ENCODE data around the gene SPATA31C1.
"Not testable (repeated sequence)": the region's sequence is repeated elsewhere in the genome, so short reads cannot be mapped to it uniquely, and the experiment has no call there.

- TF ChIP-seq, protein P1, sequence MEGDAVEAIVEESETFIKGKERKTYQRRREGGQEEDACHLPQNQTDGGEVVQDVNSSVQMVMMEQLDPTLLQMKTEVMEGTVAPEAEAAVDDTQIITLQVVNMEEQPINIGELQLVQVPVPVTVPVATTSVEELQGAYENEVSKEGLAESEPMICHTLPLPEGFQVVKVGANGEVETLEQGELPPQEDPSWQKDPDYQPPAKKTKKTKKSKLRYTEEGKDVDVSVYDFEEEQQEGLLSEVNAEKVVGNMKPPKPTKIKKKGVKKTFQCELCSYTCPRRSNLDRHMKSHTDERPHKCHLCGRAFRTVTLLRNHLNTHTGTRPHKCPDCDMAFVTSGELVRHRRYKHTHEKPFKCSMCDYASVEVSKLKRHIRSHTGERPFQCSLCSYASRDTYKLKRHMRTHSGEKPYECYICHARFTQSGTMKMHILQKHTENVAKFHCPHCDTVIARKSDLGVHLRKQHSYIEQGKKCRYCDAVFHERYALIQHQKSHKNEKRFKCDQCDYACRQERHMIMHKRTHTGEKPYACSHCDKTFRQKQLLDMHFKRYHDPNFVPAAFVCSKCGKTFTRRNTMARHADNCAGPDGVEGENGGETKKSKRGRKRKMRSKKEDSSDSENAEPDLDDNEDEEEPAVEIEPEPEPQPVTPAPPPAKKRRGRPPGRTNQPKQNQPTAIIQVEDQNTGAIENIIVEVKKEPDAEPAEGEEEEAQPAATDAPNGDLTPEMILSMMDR (IDR thresholded peaks at IDR 0.05) = not testable (repeated sequence)
- TF ChIP-seq POLR2AphosphoS5, POLR2A (IDR thresholded peaks at IDR 0.05): not testable (repeated sequence)
These were observed 11.4 kb downstream of the SPATA31C1 start for GRCh38 chr9:87929152-87929551.

Measured in breast epithelium (tissue), 3 donors.